ENCODE results near the gene FAM78B. TPM values are rescaled to one million over a fixed set of nuclear protein-coding genes. Genes with fewer than 3 reads are reported as not detected.

Gene FAM78B
- total RNA-seq, 1 donor = 0.27 TPM

DNA sequence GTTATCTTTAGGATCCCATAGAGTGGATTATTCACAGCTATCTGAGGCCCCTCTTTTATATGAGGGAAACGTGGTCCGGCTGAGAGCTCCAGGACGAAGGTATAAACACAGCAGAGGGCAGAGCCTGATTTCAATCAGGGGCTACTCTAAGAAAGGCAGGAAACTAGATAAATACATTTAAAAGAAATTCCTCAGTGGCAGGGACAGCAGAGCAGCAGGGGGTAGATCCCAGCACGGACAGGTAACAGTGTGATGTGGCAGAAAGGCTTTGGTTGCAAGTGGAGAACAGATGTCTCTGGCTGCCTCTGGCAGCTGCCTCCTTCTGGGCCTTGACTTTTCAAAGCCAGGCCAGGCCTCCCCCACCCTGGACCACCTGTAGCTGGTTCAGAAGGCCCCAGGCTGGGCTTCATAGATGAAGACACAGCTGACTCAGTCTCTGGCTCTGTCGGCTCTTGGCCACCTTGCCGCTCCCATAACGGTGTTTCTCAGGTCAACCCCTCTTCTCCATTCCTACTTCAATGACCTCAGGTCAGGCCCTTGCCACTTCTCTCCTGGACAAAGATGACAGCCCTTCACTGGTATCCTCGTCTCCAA is 43.8 kb downstream of the FAM78B start:
- DNase-seq (ENCODE audit: low read depth in 2 of 3, low spot score in 2 of 3) = no peak

DNA sequence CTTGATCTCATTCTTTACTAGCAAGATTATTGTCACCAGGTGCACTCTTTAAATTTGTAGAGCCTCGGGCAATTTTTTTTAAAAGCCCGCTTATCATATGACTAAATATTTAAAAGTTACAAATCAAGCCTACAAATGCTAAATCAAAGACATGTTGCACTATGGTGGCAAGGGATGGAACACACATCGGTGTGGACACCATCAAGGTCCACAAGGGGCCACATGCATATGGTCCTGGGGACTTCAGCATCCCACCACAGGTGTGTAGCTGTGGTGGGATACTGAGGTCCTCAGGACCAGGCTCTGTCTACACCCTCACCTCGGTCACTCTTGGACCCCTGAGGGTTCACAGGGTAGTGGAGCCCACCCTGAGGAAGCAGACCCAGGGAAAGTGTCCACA is 45.8 kb downstream of the FAM78B start:
- no peak for DNase-seq (ENCODE audit: low read depth in 2 of 3, low spot score in 2 of 3)

DNA sequence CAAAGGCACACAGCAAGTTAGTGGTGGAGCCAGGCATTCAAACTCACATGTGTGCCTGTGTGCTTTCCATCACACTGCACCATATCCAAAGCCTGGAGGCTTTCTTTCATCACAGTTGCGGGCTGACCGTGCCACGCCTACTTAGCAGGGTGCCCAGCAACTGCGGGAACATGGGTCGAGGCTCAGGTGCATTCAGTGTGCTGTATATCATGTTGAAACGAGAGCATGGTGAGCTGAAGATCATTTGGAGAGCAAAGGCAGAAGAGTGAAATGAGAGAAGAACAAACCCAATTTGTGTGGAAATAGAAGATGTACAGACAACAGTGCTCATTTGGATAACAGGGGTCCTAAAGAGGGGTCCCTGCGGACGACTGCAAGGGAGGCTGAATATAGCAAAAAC is 46.5 kb downstream of the FAM78B start:
- no peak for DNase-seq (ENCODE audit: low read depth in 2 of 3, low spot score in 2 of 3)

DNA sequence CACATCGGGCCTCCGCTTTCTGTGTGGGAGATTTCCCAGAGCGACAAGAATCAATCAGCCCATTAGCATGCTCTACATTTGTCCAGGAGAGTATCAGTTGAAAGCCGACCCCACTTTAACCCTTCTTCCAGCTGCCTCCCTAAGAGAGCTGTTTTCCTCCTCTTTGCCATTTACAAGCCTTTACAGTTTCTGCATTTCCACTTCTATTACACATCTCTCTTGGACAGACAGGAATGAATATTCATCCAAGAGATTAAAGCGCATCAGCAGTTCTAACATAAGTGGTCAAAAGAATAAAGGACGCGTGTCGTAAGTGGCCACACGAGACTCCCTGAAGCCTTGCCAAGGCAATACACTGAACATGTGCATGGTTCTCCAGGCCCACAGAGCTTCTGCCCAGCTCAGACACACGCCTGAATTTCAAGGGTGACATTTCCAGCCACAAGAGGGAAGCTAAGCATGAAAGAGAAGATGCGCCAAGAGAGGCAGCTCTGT is 47.3 kb downstream of the FAM78B start:
- no peak for DNase-seq (ENCODE audit: low read depth in 2 of 3, low spot score in 2 of 3)

DNA sequence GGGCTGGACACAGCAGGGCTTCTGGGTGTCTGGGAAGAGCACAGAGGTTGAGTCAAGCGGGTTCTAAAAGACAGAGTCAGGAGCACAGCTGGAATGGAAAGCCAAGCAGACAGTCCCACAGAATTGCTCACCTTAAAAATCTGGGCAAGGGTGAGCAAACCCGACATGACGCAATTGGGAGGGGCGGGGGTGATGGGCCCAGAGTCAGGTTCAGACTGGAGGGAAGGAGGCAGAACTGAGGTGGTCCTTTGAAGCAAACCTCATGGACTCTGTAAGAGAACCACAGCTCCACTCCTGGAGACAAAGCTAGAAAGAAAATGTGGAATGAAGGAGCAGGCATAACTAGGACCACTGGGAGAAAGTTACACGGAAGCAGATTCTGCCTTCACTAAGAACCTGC is 49.0 kb downstream of the FAM78B start:
- no peak for DNase-seq (ENCODE audit: low read depth in 2 of 3, low spot score in 2 of 3)

DNA sequence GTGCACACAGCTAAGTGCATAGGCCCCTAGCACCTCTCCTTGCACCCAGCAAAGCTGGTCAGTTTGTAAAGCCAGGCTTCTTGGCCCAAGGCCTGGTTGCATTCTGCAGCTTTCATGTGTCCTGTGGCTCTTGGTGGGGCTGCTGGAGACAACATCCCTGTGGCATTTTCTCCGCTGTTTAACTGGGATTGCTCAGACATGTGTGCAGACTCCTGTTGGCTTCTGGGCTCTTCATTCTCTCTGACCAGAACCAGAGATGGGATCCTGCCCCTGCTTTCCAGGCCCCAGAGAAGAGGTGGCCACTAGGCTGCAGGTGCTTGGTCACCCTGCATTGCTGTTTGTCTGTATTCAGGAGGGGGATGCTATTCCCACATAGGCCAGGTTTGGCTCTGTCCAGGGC is 50.8 kb downstream of the FAM78B start:
- DNase-seq (ENCODE audit: low read depth in 2 of 3, low spot score in 2 of 3) = no peak

GRCh38 chr1:166114419-166114818 is 52.4 kb downstream of the FAM78B start:
- DNase-seq (ENCODE audit: low read depth in 2 of 3, low spot score in 2 of 3) = no peak

GRCh38 chr1:166113630-166114029 is 53.2 kb downstream of the FAM78B start:
- DNase-seq (ENCODE audit: low read depth in 2 of 3, low spot score in 2 of 3) = no peak

DNA sequence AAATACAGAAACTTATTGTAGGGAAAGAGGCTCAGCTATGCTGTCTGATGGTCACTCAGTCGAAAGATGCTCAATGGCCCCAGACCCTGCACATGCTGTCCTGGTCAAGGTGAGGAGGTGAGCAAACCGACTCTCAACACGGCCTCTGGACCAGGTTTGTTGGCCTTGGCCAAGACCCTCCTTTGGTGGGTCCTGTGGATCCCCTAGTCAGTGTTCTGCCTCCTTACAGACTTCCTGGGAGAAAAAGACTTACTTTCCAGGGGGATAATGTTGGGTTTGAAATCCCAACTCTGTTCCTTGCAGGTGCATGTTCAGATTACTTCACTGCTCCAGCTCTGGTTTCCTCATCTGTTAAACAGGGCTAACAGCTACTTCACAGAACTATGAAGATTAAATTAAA is 53.8 kb downstream of the FAM78B start:
- DNase-seq (ENCODE audit: low read depth in 2 of 3, low spot score in 2 of 3) = no peak

GRCh38 chr1:166112425-166112824 is 54.4 kb downstream of the FAM78B start:
- DNase-seq (ENCODE audit: low read depth in 2 of 3, low spot score in 2 of 3) = no peak

- no peak for DNase-seq (ENCODE audit: low read depth in 2 of 3, low spot score in 2 of 3)
These were observed 55.4 kb downstream of the FAM78B start for GRCh38 chr1:166111430-166111829.

GRCh38 chr1:166090244-166090643 is 76.6 kb downstream of the FAM78B start:
- no peak for DNase-seq (ENCODE audit: low read depth in 2 of 3, low spot score in 2 of 3)

- DNase-seq (ENCODE audit: low read depth in 2 of 3, low spot score in 2 of 3) = no peak
These were observed 77.0 kb downstream of the FAM78B start for GRCh38 chr1:166089804-166090203.

DNA sequence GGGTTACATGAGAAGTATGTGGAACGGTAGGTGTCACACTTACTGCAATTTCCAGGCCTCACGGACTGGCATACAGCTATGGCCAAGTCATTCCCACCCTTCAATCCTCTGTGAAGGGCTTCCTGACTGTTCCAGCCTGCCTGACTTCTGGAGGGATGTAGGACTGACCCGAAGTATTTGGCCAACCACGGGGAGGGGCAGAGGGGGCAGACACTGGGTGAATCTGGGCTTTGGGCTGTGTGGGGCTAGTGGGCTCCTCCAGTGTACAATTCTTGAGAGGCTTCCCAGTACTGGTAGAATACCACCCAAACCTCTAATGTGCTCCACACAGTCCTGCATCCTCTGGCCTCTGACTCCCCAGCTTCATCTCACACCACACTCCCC is 78.2 kb downstream of the FAM78B start:
- no peak for DNase-seq (ENCODE audit: low read depth in 2 of 3, low spot score in 2 of 3)

DNA sequence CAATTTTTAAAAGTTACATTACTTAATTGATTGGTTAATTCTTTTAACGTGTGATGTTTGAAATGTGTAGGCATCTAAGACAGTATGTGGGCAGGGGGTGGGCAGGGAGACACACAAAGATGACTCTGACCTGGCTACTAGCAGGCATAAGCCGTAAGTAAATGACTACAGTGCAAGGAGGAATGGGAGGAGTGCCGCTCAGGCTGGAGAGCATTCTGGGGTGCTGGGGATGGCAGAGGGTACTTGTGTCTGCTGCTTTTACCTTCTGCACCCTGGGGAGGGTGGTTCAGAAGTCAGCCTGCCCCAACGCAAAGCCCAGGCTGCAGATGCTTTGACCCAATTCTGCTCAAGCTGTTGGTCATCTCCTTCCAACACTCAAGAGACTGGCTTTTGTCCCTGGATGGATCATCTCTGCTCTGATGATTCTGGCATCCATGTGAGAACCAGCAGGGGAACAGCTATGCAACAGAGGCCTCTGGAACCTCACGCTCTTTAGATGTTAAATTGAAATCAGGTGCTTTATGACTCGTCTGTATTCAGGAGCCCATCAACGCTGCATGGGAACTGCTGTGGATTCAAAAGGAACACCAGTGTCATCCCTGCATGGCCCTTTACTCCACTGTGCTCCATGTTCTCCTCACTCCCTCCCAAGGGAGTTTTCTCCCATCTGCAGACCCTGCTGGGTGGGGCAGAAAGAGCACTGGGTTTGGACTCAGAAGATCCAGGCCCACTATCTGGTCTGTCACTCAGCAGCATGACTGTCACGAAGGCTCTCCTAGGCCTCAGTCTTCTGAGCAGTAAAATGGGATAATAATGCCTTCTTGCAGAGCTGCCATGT is 78.8 kb downstream of the FAM78B start:
- DNase-seq (ENCODE audit: low read depth in 2 of 3, low spot score in 2 of 3) = no peak

- no peak for DNase-seq (ENCODE audit: low read depth in 2 of 3, low spot score in 2 of 3)
These were observed 80.5 kb downstream of the FAM78B start for GRCh38 chr1:166086113-166086883.

GRCh38 chr1:166084613-166085012 is 82.2 kb downstream of the FAM78B start:
- no peak for DNase-seq (ENCODE audit: low read depth in 2 of 3, low spot score in 2 of 3)

DNA sequence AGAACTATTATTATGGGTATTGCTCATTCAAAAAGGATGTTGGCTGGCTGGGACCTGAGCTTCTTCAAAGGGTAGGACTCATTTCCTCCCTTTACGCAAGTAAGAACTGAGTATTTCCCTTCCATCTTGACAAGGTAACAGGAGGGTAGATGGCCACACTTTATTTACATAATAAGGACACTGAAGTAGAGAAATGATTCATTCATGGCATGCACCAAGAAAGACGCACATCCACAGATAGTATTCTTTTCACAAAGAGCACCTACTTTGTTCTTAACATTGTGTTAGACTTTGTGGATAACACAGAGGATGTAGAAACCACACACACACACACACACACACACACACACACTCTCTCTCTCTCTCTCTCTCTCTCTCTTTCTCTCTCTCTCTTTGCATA is 82.9 kb downstream of the FAM78B start:
- no peak for DNase-seq (ENCODE audit: low read depth in 2 of 3, low spot score in 2 of 3)

GRCh38 chr1:166082601-166083000 is 84.2 kb downstream of the FAM78B start:
- DNase-seq (ENCODE audit: low read depth in 2 of 3, low spot score in 2 of 3) = no peak

- DNase-seq (ENCODE audit: low read depth in 2 of 3, low spot score in 2 of 3) = peak in 1 of 3 donors; percentile 10
These were observed 85.6 kb downstream of the FAM78B start for GRCh38 chr1:166080967-166081870.

Data from hematopoietic multipotent progenitor cell (in vitro differentiated cells).